ENCODE results near the gene USP9X. TPM values are rescaled to one million over a fixed set of nuclear protein-coding genes. Genes with fewer than 3 reads are reported as not detected.

USP9X gene
- total RNA-seq, 1 experiment from 2014 or later = 163 TPM

DNA sequence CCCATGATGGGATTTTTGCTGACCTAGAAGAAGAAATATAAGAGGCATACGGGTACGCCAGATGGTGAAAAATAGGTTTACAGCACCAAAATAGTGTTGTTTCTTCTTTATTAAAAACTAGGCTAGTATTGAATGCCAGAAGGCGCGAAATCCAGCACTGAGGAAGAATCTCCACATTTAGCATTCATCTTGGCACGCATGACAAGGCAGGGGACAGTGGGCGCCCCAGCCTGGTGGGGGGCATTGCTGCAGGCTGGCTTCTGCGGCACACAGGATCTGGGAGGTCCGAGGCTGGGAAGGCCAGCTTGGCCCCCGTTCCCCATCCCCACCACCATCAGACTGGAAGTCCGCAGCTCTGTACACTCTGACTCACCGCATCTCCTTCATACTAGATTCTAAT, 173.0 kb downstream of the USP9X start:
- no peak for TF ChIP-seq ARID4B (CRISPR knock-in tag; IDR thresholded peaks at IDR 0.05; ENCODE audit: borderline replicate concordance)
- TF ChIP-seq ZNF423 (CRISPR knock-in tag; IDR thresholded peaks at IDR 0.05) = no peak
- no peak for TF ChIP-seq PREB (CRISPR knock-in tag; IDR thresholded peaks at IDR 0.05; ENCODE audit: borderline replicate concordance)
- no peak for TF ChIP-seq KAT7 (CRISPR knock-in tag; IDR thresholded peaks at IDR 0.05; ENCODE audit: borderline replicate concordance)
- no peak for TF ChIP-seq ZNF121 (CRISPR knock-in tag; IDR thresholded peaks at IDR 0.05)
- TF ChIP-seq, protein P1, sequence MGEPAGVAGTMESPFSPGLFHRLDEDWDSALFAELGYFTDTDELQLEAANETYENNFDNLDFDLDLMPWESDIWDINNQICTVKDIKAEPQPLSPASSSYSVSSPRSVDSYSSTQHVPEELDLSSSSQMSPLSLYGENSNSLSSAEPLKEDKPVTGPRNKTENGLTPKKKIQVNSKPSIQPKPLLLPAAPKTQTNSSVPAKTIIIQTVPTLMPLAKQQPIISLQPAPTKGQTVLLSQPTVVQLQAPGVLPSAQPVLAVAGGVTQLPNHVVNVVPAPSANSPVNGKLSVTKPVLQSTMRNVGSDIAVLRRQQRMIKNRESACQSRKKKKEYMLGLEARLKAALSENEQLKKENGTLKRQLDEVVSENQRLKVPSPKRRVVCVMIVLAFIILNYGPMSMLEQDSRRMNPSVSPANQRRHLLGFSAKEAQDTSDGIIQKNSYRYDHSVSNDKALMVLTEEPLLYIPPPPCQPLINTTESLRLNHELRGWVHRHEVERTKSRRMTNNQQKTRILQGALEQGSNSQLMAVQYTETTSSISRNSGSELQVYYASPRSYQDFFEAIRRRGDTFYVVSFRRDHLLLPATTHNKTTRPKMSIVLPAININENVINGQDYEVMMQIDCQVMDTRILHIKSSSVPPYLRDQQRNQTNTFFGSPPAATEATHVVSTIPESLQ (CRISPR knock-in tag; IDR thresholded peaks at IDR 0.05) = no peak
- TF ChIP-seq, protein P2, sequence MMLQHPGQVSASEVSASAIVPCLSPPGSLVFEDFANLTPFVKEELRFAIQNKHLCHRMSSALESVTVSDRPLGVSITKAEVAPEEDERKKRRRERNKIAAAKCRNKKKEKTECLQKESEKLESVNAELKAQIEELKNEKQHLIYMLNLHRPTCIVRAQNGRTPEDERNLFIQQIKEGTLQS (CRISPR knock-in tag; conservative IDR thresholded peaks at IDR 0.05) = no peak
- no peak for TF ChIP-seq STAT6 (CRISPR knock-in tag; conservative IDR thresholded peaks at IDR 0.05; ENCODE audit: low read depth)
- 0 out of 2 replicates have a peak, but pooled peaks cover 2% of the 10 kb centered on the region for H3K4me1 Mint-ChIP-seq
- DNase-seq (ENCODE audit: low spot score) (no peak), ATAC-seq (no peak)
- H3K27me3 Mint-ChIP-seq (ENCODE audit: low read depth) = peaks cover 5% of the 10 kb centered on the region
- no peak overlapping the region for H3K4me3 Mint-ChIP-seq
- ChIA-PET POLR2A (no interaction called here), CTCF (interaction anchor here (0.9 kb wide), 1 partner anchor 195 kb away, joined by 3 read pairs; no protein-coding TSS in a partner anchor)
- H3K36me3 Mint-ChIP-seq = 0 out of 2 replicates have a peak, but pooled peaks cover 2% of the 10 kb centered on the region
- peaks cover 3% of the 10 kb centered on the region; the same call in 1 of the 2 replicates for H3K9me3 Mint-ChIP-seq
- H3K27ac Mint-ChIP-seq = no peak overlapping the region

DNA sequence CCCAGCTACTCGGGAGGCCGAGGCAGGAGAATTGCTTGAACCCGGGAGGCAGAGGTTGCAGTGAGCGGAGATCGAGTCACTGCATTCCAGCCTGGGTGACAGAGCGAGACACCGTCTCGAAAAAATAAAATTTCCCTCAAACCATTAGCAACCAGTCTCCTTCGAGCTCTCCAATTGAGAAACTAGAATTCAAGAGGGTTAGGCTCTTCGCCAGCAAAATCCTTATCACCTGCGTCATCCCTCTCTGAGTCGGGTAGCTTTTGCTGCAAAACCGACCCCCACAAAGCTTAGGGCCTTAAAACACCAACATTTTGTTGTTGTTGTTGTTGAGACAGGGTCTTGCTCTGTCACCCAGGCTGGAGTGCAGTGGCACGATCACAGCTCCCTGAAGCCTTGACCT, 173.6 kb downstream of the USP9X start:
- H3K36me3 Mint-ChIP-seq = 0 out of 2 replicates have a peak, but pooled peaks cover 2% of the 10 kb centered on the region
- no peak overlapping the region for H3K4me3 Mint-ChIP-seq
- no peak for ATAC-seq
- CTCF ChIA-PET = interaction anchor here (0.9 to 1.4 kb wide), 2 partner anchors 79 to 194 kb away, joined by 3 read pairs; no protein-coding TSS in a partner anchor
- TF ChIP-seq FOXP4 (CRISPR knock-in tag; IDR thresholded peaks at IDR 0.05) = no peak
- peaks cover 3% of the 10 kb centered on the region; the same call in 1 of the 2 replicates for H3K9me3 Mint-ChIP-seq
- POLR2A ChIA-PET = no interaction called here
- no peak overlapping the region for H3K27ac Mint-ChIP-seq
- no peaks in the 10 kb centered on the region for H3K4me1 Mint-ChIP-seq
- H3K27me3 Mint-ChIP-seq (ENCODE audit: low read depth) = no peaks in the 10 kb centered on the region; the same call in 1 of the 2 replicates
- no peak for DNase-seq (ENCODE audit: low spot score)
